NK-92 (cell line): Measurements from ENCODE around the gene SLFN5.
"Not testable (repeated sequence)": the region's sequence is repeated elsewhere in the genome, so short reads cannot be mapped to it uniquely, and the experiment has no call there.

ENCODE experiments used
- DNase-seq: peaks from one replicate; lab custom pipeline; 2025; ENCODE audit not compliant: unreplicated experiment; lab: John Stamatoyannopoulos, UW

SLFN5 gene

GRCh38 chr17:35241520-35241919 is 1.4 kb upstream of the SLFN5 start:
- no peak for DNase-seq

- no peak for DNase-seq
These were observed 591 bp upstream of the SLFN5 start for GRCh38 chr17:35242158-35242804.

- no peak for DNase-seq
These were observed 879 bp downstream of the SLFN5 start for GRCh38 chr17:35243561-35244340.

- DNase-seq = no peak
These were observed 1.7 kb downstream of the SLFN5 start for GRCh38 chr17:35244341-35245195.

- no peak for DNase-seq
These were observed 2.3 kb downstream of the SLFN5 start for GRCh38 chr17:35245196-35245486.

GRCh38 chr17:35252651-35253050 is 9.8 kb downstream of the SLFN5 start:
- DNase-seq = no peak

GRCh38 chr17:35254107-35254773 is 11.4 kb downstream of the SLFN5 start:
- DNase-seq = no peak

- no peak for DNase-seq
These were observed 12.4 kb downstream of the SLFN5 start for GRCh38 chr17:35255316-35255715.

- no peak for DNase-seq
These were observed 13.8 kb downstream of the SLFN5 start for GRCh38 chr17:35256629-35257028.

GRCh38 chr17:35257208-35257659 is 14.4 kb downstream of the SLFN5 start:
- DNase-seq = no peak

GRCh38 chr17:35259001-35259400 is 16.1 kb downstream of the SLFN5 start:
- DNase-seq = no peak

GRCh38 chr17:35265071-35265470 is 22.2 kb downstream of the SLFN5 start:
- no peak for DNase-seq

GRCh38 chr17:35265566-35266141 is 22.8 kb downstream of the SLFN5 start:
- no peak for DNase-seq

GRCh38 chr17:35274167-35275066 is 31.5 kb downstream of the SLFN5 start:
- DNase-seq = not testable (repeated sequence)

- not testable (repeated sequence) for DNase-seq
These were observed 35.6 kb downstream of the SLFN5 start for GRCh38 chr17:35278454-35278853.

- DNase-seq = not testable (repeated sequence)
These were observed 36.0 kb downstream of the SLFN5 start for GRCh38 chr17:35278876-35279275.

GRCh38 chr17:35283767-35284166 is 40.9 kb downstream of the SLFN5 start:
- no peak for DNase-seq

- DNase-seq = no peak
These were observed 42.1 kb downstream of the SLFN5 start for GRCh38 chr17:35284955-35285354.

- no peak for DNase-seq
These were observed 43.4 kb downstream of the SLFN5 start for GRCh38 chr17:35286120-35286781.
